ENCODE measurements around the gene C7orf33.

GRCh38 chr7:148630078-148630477 lies 39.5 kb downstream of the C7orf33 start:
- no peak for TF ChIP-seq REST (IDR thresholded peaks at IDR 0.05; ENCODE audit: insufficient read depth in 1 of 2, low read depth in 2 of 2, low read length in 2 of 2)
- TF ChIP-seq POLR2AphosphoS5 (IDR thresholded peaks at IDR 0.05; ENCODE audit: low read depth, low read length), result no peak
- no peak for TF ChIP-seq SIN3A (IDR thresholded peaks at IDR 0.05; ENCODE audit: borderline replicate concordance, insufficient read depth, low read length)
- TF ChIP-seq TAF1 (IDR thresholded peaks at IDR 0.05; ENCODE audit: borderline replicate concordance, insufficient read depth, low read length), result no peak
